NCI-H146 treated with DMSO at 0.1 percent for 48 hours (cell line): ENCODE measurements around the gene LDB1.
A peak's percentile ranks its signal among the peaks of the same experiment; 100 is the strongest.

Source experiments
- DNase-seq: peaks from one replicate; lab custom pipeline; 2025; ENCODE audit not compliant: unreplicated experiment; lab: John Stamatoyannopoulos, UW

The LDB1 gene

GRCh38 chr10:102139281-102140110 lies 19.3 kb upstream of the LDB1 start:
- no peak for DNase-seq

DNA sequence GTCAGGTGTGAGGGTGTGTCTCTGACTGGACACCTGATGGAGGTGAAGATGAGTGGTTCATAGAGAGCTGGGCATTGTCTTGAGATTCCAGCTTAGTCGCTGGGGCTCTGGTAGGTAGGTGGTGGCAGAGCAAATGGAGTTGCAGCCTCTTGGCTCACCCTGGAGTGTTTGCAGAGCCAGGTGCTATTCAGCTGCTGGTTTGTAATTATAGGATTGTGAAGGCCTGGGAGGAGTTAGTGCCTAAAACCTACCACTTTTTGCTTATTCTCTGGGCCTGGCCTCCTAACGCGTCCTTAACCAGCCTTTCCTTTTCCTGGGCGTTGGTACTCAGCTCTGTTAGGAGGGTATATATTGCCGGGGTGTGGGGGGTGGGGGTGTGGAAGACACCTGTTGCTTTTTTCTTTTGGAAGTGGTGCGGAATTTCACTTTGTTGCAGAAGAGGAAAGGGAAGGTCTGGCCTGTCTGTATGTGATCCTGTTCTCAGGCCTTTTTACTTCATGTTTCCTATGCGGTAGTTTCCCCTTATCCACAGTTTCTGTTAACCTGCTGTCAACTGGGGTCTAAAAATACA lies 15.9 kb upstream of the LDB1 start:
- peak; percentile 49 for DNase-seq

- DNase-seq, result no peak
Measured at GRCh38 chr10:102134416-102134815, 14.2 kb upstream of the LDB1 start.

DNA sequence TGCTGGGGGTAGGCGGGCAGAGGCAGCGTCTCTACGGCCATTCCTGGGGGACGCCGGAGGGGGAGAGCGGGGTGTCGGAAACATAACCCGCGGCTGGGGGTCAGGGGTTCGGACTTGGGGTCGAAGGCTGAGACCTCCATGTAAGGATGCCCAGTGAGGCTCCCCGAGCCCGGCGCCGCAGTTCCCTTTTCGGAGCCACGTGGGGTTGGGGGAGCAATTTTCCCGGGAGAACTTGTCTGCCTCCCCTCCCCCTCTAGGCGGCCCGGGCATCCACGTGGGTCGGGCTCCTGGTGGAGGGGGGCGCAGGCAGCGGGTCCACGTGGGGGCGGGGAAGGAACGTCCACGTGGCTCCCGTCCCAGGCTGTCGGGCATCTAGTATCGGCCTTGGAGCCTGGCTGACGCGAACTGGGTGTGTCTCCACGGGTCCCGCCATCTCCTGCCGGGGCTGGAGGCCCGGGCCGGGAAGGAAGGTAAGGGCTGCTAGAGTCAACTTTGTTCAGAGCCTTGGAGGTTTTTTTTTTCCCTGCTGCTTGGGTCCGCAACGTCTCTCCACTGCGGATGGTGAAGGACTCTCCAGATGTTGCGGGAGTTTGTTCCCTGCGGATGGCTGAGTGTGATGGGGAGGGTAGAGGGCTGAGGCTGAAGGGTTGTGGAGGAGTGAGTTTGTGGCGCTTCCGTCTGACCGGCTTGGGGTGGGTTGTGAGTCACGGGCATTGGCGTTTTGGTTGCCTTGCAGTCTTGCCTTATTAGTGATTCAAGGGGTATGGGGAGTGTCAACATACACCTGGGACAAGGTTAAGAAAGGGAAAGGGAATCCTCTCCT lies 13.4 kb upstream of the LDB1 start:
- DNase-seq, result peak; percentile 23

DNA sequence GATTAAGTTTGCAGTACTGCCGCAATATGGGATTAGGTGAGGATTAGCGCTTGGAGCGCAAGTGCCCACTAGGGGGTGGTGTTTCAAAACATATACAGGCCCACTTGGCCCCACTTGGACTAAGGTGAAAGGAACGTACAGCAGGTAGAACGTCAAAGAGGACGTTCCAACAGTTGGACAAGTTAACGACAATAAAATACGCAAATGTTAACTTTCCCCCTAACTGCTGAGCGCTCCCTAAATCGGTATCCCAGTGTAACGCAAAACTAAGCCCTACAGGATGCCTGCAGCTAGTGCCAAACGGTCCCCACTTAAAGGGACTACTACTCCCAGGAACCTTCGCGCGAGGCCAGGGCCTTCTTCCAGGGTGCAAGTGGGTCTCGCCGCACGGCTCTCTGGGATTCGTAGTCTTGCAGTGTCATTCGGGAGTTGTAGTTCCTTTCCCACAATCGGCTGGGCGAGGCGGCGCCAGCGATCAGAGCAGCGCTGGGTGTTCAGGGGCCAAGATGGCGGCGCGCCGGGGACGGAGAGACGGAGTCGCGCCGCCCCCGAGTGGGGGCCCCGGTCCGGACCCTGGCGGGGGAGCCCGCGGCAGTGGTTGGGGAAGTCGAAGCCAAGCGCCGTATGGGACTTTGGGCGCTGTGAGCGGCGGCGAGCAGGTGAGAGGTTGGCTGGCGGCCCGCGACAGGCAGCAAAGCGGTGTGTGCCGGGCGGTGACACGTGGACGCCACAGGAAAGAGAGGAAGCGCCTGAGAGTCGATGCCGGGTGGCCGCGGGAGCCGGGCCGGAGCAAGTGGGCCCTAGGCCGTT lies 12.6 kb upstream of the LDB1 start, which contains the start of gene PPRC1:
TSS of gene PPRC1 (plus strand) at position 478 of the 810 bp plus-strand sequence. CDS start at position 507, 29 bp downstream.
- peak; percentile 98 for DNase-seq

DNA sequence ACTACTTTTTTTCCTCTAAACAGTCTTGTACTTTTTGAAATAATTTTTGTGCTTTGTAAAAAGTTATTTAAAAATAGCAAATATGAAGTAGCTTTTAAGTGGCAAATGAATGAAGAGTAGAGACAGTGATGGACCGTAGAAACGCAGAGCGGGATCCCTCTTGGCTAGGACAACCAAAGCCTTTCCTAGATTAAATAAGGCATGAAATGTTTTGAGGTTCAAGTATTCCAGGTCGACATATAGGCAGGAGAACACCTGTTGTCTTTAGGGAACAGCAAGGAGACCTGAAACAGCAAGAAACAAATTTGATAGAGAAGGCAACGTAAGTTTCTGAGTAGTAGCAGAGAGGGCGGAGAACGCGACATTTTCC lies 12.0 kb upstream of the LDB1 start:
- no peak for DNase-seq

GRCh38 chr10:102131286-102132170 lies 11.4 kb upstream of the LDB1 start:
- no peak for DNase-seq

GRCh38 chr10:102123223-102123622 lies 3.1 kb upstream of the LDB1 start:
- no peak for DNase-seq

GRCh38 chr10:102122450-102122849 lies 2.3 kb upstream of the LDB1 start:
- no peak for DNase-seq

DNA sequence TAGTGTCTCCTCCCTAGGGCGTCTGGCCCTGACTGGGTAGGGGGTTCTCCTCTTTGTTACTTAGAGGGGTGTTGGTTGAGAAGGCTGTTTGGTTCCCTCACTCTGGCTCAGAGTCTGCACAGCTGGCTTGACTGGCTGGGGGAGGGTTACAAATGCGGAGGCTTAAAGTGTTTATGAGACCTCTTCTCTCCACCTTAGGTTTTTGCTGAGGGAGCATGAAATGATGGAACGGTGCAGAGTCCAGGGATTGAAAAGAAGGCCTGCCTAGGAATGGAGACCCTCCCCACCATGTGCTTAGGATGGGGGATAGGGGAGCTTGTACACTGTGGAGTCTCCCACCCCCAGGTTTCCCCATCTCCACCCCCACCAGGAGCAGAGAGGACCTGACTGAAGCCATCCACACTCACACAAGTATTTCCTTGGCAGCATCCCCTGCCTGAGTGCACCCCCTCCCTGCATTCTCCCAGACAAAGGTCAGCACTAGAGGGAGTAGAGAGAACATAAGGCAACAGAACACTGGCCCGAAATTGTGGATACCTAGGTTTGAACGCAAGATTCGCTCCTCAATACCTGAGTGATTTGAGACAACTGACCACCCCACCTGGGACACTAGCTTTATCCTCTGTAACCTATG lies 1.7 kb upstream of the LDB1 start:
- DNase-seq, result no peak

DNA sequence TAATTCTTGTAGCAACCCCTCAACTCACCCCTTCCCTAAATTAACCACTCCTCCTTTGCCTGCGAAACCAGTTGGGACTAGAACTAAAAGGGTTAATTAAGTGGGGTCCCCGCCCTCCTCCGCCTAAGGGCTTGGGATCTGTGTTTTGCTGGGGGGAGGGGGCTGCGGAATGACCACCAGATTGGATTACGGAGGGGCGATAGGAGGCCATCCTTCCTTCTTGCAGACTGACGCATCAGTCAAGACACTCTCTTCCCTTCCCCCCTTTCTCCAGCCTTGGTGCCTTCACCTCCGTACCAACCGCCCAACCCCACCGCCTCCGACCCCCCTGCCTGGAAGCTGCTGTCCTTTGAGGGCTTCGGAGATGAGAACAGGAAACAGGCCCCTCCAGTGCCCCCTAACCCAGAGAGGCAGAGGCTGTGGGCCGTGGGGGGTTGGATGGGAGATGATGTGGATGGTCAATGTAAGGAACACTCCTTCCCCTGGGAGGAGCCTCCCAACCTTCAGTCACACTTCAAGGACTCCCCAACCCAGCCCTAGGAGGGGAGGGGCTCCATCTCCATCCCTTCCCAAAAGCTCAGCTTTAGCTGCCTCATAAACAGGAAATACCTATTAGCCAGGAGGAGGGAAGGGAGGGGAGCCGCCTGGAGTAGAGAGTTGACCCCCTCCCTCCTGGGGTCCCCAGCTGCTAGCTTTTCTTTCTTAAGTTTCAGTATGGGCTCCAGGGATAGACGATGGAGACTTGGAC lies 997 bp upstream of the LDB1 start:
- no peak for DNase-seq

DNA sequence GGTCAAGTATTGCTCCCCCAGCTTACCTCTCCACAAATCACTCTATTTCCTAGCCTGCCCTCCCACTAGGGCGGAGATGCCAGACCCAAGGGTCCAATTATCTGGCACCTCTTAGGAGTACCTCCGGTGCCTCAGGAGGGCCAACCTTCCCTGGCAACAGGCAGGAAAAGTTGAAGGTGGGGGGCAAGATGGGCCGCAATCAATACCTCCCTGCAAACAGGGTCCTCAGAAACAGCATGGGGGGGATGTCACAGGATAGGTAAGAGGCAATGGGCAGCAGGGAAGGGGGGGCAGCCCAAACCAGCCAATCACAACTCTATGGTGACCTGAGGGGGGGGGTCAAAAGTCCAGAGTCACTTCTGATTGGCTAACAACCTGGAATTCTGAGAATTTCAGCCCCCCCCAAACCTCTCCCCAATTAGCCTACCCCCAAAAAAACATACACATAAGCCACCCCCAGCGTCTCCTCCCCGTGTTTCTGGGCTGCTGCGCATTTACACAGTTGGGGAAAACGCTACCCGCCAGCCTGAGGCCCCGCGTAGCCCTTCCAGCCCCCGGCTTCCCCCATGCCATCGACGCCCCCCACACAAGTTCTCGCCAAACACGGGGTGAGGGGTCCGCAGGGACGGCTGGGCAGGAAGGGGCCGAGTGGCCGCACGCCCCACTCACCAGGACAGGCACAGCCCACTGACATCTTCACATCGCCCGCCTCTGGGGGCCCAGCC lies 589 bp downstream of the LDB1 start:
- no peak for DNase-seq

DNA sequence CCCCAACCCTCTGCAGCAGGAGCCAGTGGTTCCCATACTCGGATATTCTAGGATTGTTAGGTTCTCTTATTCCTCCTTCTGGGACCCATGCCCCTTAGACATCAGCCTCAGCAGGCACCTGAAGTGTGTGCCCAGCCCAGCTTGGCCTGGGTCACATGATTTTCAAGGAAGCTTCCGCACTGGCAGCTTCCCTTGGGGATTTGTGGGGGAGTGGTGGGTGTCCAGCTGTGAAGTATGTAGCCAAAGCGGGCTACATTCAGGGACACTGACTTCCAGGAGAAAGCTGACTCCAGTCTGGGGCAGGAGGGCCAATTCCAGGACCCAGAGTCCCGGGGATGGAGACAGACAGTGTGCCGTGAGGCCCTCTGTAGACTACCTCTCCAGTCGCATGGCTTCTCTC lies 1.3 kb downstream of the LDB1 start:
- no peak for DNase-seq

- DNase-seq, result peak; percentile 7
Measured at GRCh38 chr10:102117391-102118159, 2.6 kb downstream of the LDB1 start.

DNA sequence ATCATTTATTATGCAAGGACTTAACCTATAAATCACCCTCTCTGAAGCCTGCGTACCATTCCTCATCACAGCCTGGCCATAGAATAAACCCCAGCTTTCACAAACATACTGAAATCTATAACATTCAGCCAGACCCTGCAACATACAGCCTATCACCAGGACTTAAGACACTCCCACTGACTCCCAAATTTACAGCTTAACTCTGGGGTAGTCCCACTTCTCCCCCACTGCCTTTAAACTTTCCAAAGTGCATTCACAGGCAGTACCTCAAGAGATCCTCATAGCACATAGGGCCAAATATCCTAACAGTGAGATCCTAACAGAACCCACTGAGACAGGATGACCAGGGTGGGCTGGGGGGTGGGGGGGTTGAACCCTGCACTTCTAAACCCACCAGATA lies 3.5 kb downstream of the LDB1 start:
- no peak for DNase-seq

- no peak for DNase-seq
Measured at GRCh38 chr10:102115775-102116174, 4.4 kb downstream of the LDB1 start.

DNA sequence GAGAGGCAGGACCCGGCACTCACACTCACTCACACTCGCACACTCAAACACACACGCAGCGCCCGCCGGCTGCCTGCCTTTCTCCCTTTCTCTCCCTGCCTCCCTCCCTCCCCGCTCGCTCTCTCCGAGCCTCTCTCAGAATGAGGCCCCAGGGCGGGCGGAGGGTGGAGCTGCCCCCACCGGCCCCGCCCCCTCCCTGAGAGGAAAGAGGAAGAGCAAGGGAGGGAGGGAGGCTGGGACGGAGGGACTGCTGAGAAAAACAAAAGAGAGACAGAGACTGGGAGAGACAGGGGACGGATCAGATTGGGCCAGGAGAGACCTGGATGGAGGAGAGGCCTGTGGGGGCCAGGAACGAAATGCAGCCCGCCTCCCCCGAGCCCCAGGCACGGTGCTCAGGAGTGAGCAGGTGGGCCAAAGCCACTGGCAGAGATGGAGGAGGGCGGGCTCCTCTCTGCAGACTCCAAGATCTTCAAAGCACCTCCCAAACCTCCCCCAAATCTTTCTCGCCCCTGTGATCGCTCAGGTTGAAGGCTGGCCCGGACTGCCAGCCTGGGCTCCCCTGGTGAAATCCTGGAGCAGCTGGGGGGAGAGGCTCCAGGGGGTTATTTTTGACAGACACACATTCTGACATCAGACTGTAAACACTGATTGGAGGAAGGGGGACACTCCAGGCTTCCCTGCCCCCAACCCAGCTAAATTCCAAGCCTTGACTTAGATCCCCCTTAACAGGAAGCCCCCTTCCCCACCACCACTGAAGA lies 5.1 kb downstream of the LDB1 start:
- peak; percentile 59 for DNase-seq
